ENCODE measurements around the gene RBM6. TPM values are rescaled to one million over a fixed set of nuclear protein-coding genes. Genes with fewer than 3 reads are reported as not detected.

Gene RBM6
- total RNA-seq, 1 experiment from 2014 or later = 58.3 TPM

- TF ChIP-seq TCF7L2 (IDR thresholded peaks at IDR 0.05; ENCODE audit: borderline replicate concordance, extremely low read depth, insufficient read depth, insufficient read length) (no peak), POLR2A (IDR thresholded peaks at IDR 0.05; ENCODE audit: borderline replicate concordance, extremely low read depth, insufficient read depth, insufficient read length) (no peak), ZNF274 (IDR thresholded peaks at IDR 0.05; ENCODE audit: low read depth, low read length) (no peak)
These were observed 29.4 kb upstream of the RBM6 start (continued) for GRCh38 chr3:49910409-49911123.

- no peak for ATAC-seq
- H3K4me1 ChIP-seq (ENCODE audit: control insufficient read depth in 1 of 2, insufficient read depth in 2 of 2, low read length in 2 of 2) = peaks cover 4 to 7% of the 10 kb centered on the region in 2 experiments; a peak in 3 of 4 replicates
- H4K20me1 ChIP-seq (ENCODE audit: insufficient read depth) = no peaks in the 10 kb centered on the region
- ChIA-PET RAD21 (ENCODE audit: low non-redundant PET in 1 of 2, low total read pairs in 2 of 2, uncharacterized antibody in 2 of 2, unreplicated experiment in 2 of 2) (interaction anchor here in 1 of 2 experiments (1.0 kb wide), 1 partner anchor 209 kb away, joined by 3 read pairs; no protein-coding TSS in a partner anchor), CTCF (interaction anchor here (0.9 kb wide), 1 partner anchor 72 kb away, joined by 3 read pairs; no protein-coding TSS in a partner anchor), POLR2A (no interaction called here)
- no peaks in the 10 kb centered on the region for H3K9me2 ChIP-seq (ENCODE audit: insufficient read depth)
- 0 out of 4 replicates have a peak, but pooled peaks cover 0 to 6% of the 10 kb centered on the region in 2 experiments for H3K36me3 ChIP-seq (ENCODE audit: control insufficient read depth in 1 of 2, insufficient read depth in 2 of 2, low read length in 2 of 2)
- intact Hi-C loops (cut with micrococcal nuclease) = no loop called here
- no peak overlapping the region for H3K9ac ChIP-seq (ENCODE audit: low read length)
- no peaks in the 10 kb centered on the region for H3K79me2 ChIP-seq (ENCODE audit: insufficient read depth, low read length)
- TF ChIP-seq TCF7L2 (IDR thresholded peaks at IDR 0.05; ENCODE audit: borderline replicate concordance, extremely low read depth, insufficient read depth, insufficient read length) = no peak
- no peak for TF ChIP-seq RAD21 (IDR thresholded peaks at IDR 0.05; ENCODE audit: low read depth)
- no peak for TF ChIP-seq POLR2AphosphoS5 (IDR thresholded peaks at IDR 0.05; ENCODE audit: low read depth, low read length)
- no peak for TF ChIP-seq ZFX (IDR thresholded peaks at IDR 0.05)
- TF ChIP-seq REST (IDR thresholded peaks at IDR 0.05; ENCODE audit: low read depth) = no peak
- no peak for TF ChIP-seq POLR2A (IDR thresholded peaks at IDR 0.05; ENCODE audit: borderline replicate concordance, extremely low read depth, insufficient read depth, insufficient read length)
- TF ChIP-seq ZNF274 (IDR thresholded peaks at IDR 0.05; ENCODE audit: low read depth, low read length) = no peak
- no peak for TF ChIP-seq FOSL1 (IDR thresholded peaks at IDR 0.05; ENCODE audit: low read depth)
- no peak for TF ChIP-seq CEBPB (IDR thresholded peaks at IDR 0.05; ENCODE audit: low read depth)
- TF ChIP-seq JUND (IDR thresholded peaks at IDR 0.05) = no peak
- TF ChIP-seq SP1 (IDR thresholded peaks at IDR 0.05; ENCODE audit: low read depth) = no peak
- TF ChIP-seq MAX (IDR thresholded peaks at IDR 0.05) = no peak
- H3K9me3 ChIP-seq (ENCODE audit: control insufficient read depth in 1 of 2, insufficient read depth in 1 of 2, low read depth in 1 of 2, low read length in 2 of 2) = no peaks in the 10 kb centered on the region
- DNase-seq (ENCODE audit: low read depth, low spot score) = no peak
- H2AFZ ChIP-seq (ENCODE audit: low read depth, low read length, poor library complexity, severe bottlenecking) = no peak overlapping the region
- H3K4me2 ChIP-seq (ENCODE audit: low read length) = no peak overlapping the region
- no peaks in the 10 kb centered on the region for H3K27me3 ChIP-seq (ENCODE audit: insufficient read depth, low read length)
- no peak overlapping the region for H3K27ac ChIP-seq (ENCODE audit: low read depth, low read length)
- BruUV-seq (replicated peaks) = no TSS peak
- H3K4me3 ChIP-seq (replicated peaks in 1 of 2; ENCODE audit: low read depth in 1 of 2, low read length in 2 of 2) = no peak overlapping the region
These were observed 28.9 kb upstream of the RBM6 start for GRCh38 chr3:49911124-49911420.
